Astrocyte (in vitro differentiated cells and primary cell): ENCODE data around the gene CLK2. TPM values are rescaled to one million over a fixed set of nuclear protein-coding genes. Genes with fewer than 3 reads are reported as not detected.
"Not testable (repeated sequence)": the region's sequence is repeated elsewhere in the genome, so short reads cannot be mapped to it uniquely, and the experiment has no call there.

Experiments used
- DNase-seq: peaks from one replicate; pipeline ENCODE4 v3.0.0-alpha.2; 2010; ENCODE audit warnings: low read depth
- FAIRE-seq: peaks from 2 replicates; lab custom pipeline; 2011; peaks lifted over from hg19 to GRCh38; lab: Jason Lieb, UNC
- H2AFZ ChIP-seq: 2 replicates; pipeline ENCODE4 v1.6.0; 2012; ENCODE audit warnings: low read depth, low read length, inconsistent platforms
- H3K27ac ChIP-seq: 2 replicates; pipeline ENCODE4 v1.5.1; 2011; ENCODE audit warnings: low read depth, low read length, inconsistent platforms
- H3K27me3 ChIP-seq: 2 replicates; pipeline ENCODE4 v1.6.0; 2011; ENCODE audit warnings: low read length, inconsistent platforms; ENCODE audit not compliant: insufficient read depth
- H3K36me3 ChIP-seq: 2 replicates; pipeline ENCODE4 v1.5.1; 2011; ENCODE audit warnings: low read length, inconsistent platforms; ENCODE audit not compliant: insufficient read depth
- H3K4me1 ChIP-seq: 2 replicates; pipeline ENCODE4 v1.5.1; 2011; ENCODE audit warnings: low read length, inconsistent platforms; ENCODE audit not compliant: insufficient read depth
- H3K4me2 ChIP-seq: 2 replicates; pipeline ENCODE4 v1.6.0; 2012; ENCODE audit warnings: low read length, inconsistent platforms
- H3K4me3 ChIP-seq: 2 replicates; pipeline ENCODE4 v1.5.1; 2011; ENCODE audit warnings: low read depth, mild to moderate bottlenecking, low read length, inconsistent platforms; ENCODE audit not compliant: insufficient read depth
- H3K79me2 ChIP-seq: 2 replicates; pipeline ENCODE4 v1.6.0; 2012; ENCODE audit warnings: mild to moderate bottlenecking, low read length, inconsistent platforms; ENCODE audit not compliant: insufficient read depth
- H3K9ac ChIP-seq: 2 replicates; pipeline ENCODE4 v1.6.0; 2012; ENCODE audit warnings: mild to moderate bottlenecking, low read length, inconsistent platforms
- H3K9me3 ChIP-seq: 2 replicates; pipeline ENCODE4 v1.5.1; 2012; ENCODE audit warnings: low read depth, mild to moderate bottlenecking, low read length, inconsistent platforms; ENCODE audit not compliant: insufficient read depth
- H4K20me1 ChIP-seq: 2 replicates; pipeline ENCODE4 v1.6.0; 2012; ENCODE audit warnings: low read length, inconsistent platforms; ENCODE audit not compliant: insufficient read depth
- H3K27ac Mint-ChIP-seq: one replicate; pipeline ENCODE4 v1.8.0; 2021; ENCODE audit warnings: mild to moderate bottlenecking, mixed read lengths; ENCODE audit not compliant: unreplicated experiment
- H3K27me3 Mint-ChIP-seq: one replicate; pipeline ENCODE4 v1.8.0; 2021; ENCODE audit warnings: low read depth, mixed read lengths; ENCODE audit not compliant: unreplicated experiment
- H3K36me3 Mint-ChIP-seq: one replicate; pipeline ENCODE4 v1.8.0; 2021; ENCODE audit warnings: low read depth, mixed read lengths; ENCODE audit not compliant: unreplicated experiment
- H3K4me1 Mint-ChIP-seq: one replicate; pipeline ENCODE4 v1.8.0; 2021; ENCODE audit warnings: low read depth, mixed read lengths; ENCODE audit not compliant: unreplicated experiment
- H3K4me3 Mint-ChIP-seq: one replicate; pipeline ENCODE4 v1.8.0; 2021; ENCODE audit warnings: mild to moderate bottlenecking, moderate library complexity, mixed read lengths; ENCODE audit not compliant: unreplicated experiment
- H3K9me3 Mint-ChIP-seq: one replicate; pipeline ENCODE4 v1.8.0; 2021; ENCODE audit warnings: mild to moderate bottlenecking, mixed read lengths; ENCODE audit not compliant: unreplicated experiment
- CTCF ChIP-seq: IDR thresholded peaks from 2 replicates; pipeline ENCODE4 v1.5.1; 2011; ENCODE audit warnings: low read depth, mild to moderate bottlenecking, inconsistent platforms, low read length, moderate library complexity; ENCODE audit not compliant: insufficient read depth
- EZH2 ChIP-seq: IDR thresholded peaks from 2 replicates; pipeline ENCODE4 v1.6.1; 2012; ENCODE audit warnings: mild to moderate bottlenecking, low read length, inconsistent platforms; ENCODE audit not compliant: insufficient read depth
- total RNA-seq: library from RNA; stranded (reverse); gene quantifications from 2 replicates; pipeline ENCODE4 v1.2.1, GENCODE V29; 2021

The CLK2 gene
- total RNA-seq, 1 donor from 2014 or later = 31.7 TPM

- Mint-ChIP-seq H3K27ac (peak overlapping the region; percentile 62), H3K4me1 (peaks cover 7% of the 10 kb centered on the region), H3K9me3 (no peaks in the 10 kb centered on the region), H3K36me3 (peaks cover 4% of the 10 kb centered on the region), H3K27me3 (no peaks in the 10 kb centered on the region), H3K4me3 (no peak overlapping the region)
- H3K9ac ChIP-seq = no peak overlapping the region
- DNase-seq (no peak), FAIRE-seq (no peak)
- no peaks in the 10 kb centered on the region for H3K27me3 ChIP-seq
- peak overlapping the region; percentile 19 for H3K4me2 ChIP-seq
- no peak overlapping the region for H3K27ac ChIP-seq
- H3K36me3 ChIP-seq = no peaks in the 10 kb centered on the region
- peaks cover 3% of the 10 kb centered on the region for H3K79me2 ChIP-seq
- peak overlapping the region; percentile 11 for H2AFZ ChIP-seq
- peaks cover 6% of the 10 kb centered on the region for H3K4me1 ChIP-seq
- H4K20me1 ChIP-seq = no peaks in the 10 kb centered on the region
- H3K4me3 ChIP-seq = no peak overlapping the region
- no peaks in the 10 kb centered on the region for H3K9me3 ChIP-seq
- TF ChIP-seq CTCF = no peak
- TF ChIP-seq EZH2 = no peak
Measured at GRCh38 chr1:155219592-155220031, 53.7 kb downstream of the CLK2 start.

GRCh38 chr1:155218854-155219591 lies 54.3 kb downstream of the CLK2 start:
- Histone ChIP-seq H3K4me1 (peaks cover under 1% of the 10 kb centered on the region), H3K4me2 (peak overlapping the region; percentile 19), H4K20me1 (no peaks in the 10 kb centered on the region), H3K27ac (no peak overlapping the region), H3K27me3 (no peaks in the 10 kb centered on the region), H3K9me3 (no peaks in the 10 kb centered on the region), H3K9ac (no peak overlapping the region), H3K36me3 (no peaks in the 10 kb centered on the region), H3K79me2 (peaks cover 2% of the 10 kb centered on the region), H3K4me3 (no peak overlapping the region), H2AFZ (peak overlapping the region; percentile 11)
- TF ChIP-seq CTCF = no peak
- no peak for TF ChIP-seq EZH2
- Mint-ChIP-seq H3K27ac (peak overlapping the region; percentile 62), H3K4me1 (peaks cover 2% of the 10 kb centered on the region), H3K9me3 (no peaks in the 10 kb centered on the region), H3K27me3 (no peaks in the 10 kb centered on the region), H3K4me3 (peak overlapping the region; percentile 22), H3K36me3 (peaks cover 4% of the 10 kb centered on the region)
- DNase-seq (no peak), FAIRE-seq (no peak)

GRCh38 chr1:155214702-155215101 lies 58.6 kb downstream of the CLK2 start:
- H3K9me3 ChIP-seq, H3K27ac ChIP-seq, H3K27me3 ChIP-seq, FAIRE-seq, H3K9ac ChIP-seq, H3K9me3 Mint-ChIP-seq, H3K4me3 Mint-ChIP-seq, H3K4me1 ChIP-seq, H3K27ac Mint-ChIP-seq, H3K4me2 ChIP-seq, H3K36me3 ChIP-seq, H4K20me1 ChIP-seq, DNase-seq, H3K79me2 ChIP-seq, H3K36me3 Mint-ChIP-seq, H3K4me1 Mint-ChIP-seq, H2AFZ ChIP-seq, H3K27me3 Mint-ChIP-seq, H3K4me3 ChIP-seq: not testable (repeated sequence)

Other genes with a start within 250 kb of the CLK2 start
- gene DCST2, start 239.7 kb downstream of the CLK2 start, total RNA-seq = 0.34 and 0.36 TPM in 2 replicates
- not detected in 2 replicates for gene DCST1, start 239.7 kb downstream of the CLK2 start, total RNA-seq
- 66.8 and 68.3 TPM in 2 replicates for gene ADAM15, start 222.2 kb downstream of the CLK2 start, total RNA-seq
- 11.8 TPM in 2 replicates for gene EFNA4, start 209.8 kb downstream of the CLK2 start, total RNA-seq
- 2.9 and 3.4 TPM in 2 replicates for gene EFNA3, start 194.7 kb downstream of the CLK2 start, total RNA-seq
- gene EFNA1, start 145.6 kb downstream of the CLK2 start, total RNA-seq = 11.3 and 16.4 TPM in 2 replicates
- gene SLC50A1, start 137.7 kb downstream of the CLK2 start, total RNA-seq = 22.8 and 25.4 TPM in 2 replicates
- 31.0 and 36.2 TPM in 2 replicates for gene DPM3, start 133.0 kb downstream of the CLK2 start, total RNA-seq
- 161 TPM in 2 replicates for gene KRTCAP2, start 100.2 kb downstream of the CLK2 start, total RNA-seq
- 13.2 and 13.6 TPM in 2 replicates for gene TRIM46, start 99.7 kb downstream of the CLK2 start, total RNA-seq
- gene THBS3, start 65.6 kb downstream of the CLK2 start, total RNA-seq = 153 and 162 TPM in 2 replicates
- gene MTX1, start 64.8 kb downstream of the CLK2 start, total RNA-seq = 39.8 and 41.8 TPM in 2 replicates
- gene ENTREP3, start 18.0 kb downstream of the CLK2 start, total RNA-seq = 51.1 and 51.7 TPM in 2 replicates
- 68.9 and 70.3 TPM in 2 replicates for gene SCAMP3, start 11.1 kb downstream of the CLK2 start, total RNA-seq
- gene HCN3, start 4.0 kb upstream of the CLK2 start, total RNA-seq = 3.4 and 3.6 TPM in 2 replicates
- gene PKLR, start 27.9 kb upstream of the CLK2 start, total RNA-seq = not detected in 2 replicates
- 153 and 217 TPM in 2 replicates for gene FDPS, start 35.4 kb upstream of the CLK2 start, total RNA-seq
- gene RUSC1, start 47.4 kb upstream of the CLK2 start, total RNA-seq = 48.0 and 48.7 TPM in 2 replicates